H1 (cell line): ENCODE data around the gene ISLR2.

Experiments used
- ATF2 ChIP-seq: IDR thresholded peaks from 2 replicates; pipeline ENCODE4 v1.6.1; 2012; ENCODE audit warnings: low read length, inconsistent platforms
- CTCF ChIP-seq, 3 experiments: IDR thresholded peaks; 1 replicate in 2 of 3; 2 replicates in 1 of 3; pipeline versions ENCODE4 v1.5.1 to v1.6.1; 2011; ENCODE audit warnings: low read length in 3 of 3, mild to moderate bottlenecking in 3 of 3, inconsistent platforms in 2 of 3, low read depth in 1 of 3, moderate library complexity in 1 of 3; ENCODE audit not compliant: insufficient read depth in 1 of 3; ENCODE audit errors: control extremely low read depth in 1 of 3
- JUN ChIP-seq: IDR thresholded peaks from 2 replicates; pipeline ENCODE4 v1.6.1; 2011; ENCODE audit warnings: low read depth, mild to moderate bottlenecking, improper control_type of control experiment, low read length
- JUND ChIP-seq: IDR thresholded peaks from 2 replicates; pipeline ENCODE4 v1.6.1; 2011; ENCODE audit warnings: mild to moderate bottlenecking, improper control_type of control experiment, low read length
- POLR2AphosphoS5 ChIP-seq: IDR thresholded peaks from 2 replicates; pipeline ENCODE4 v1.6.1; 2011; ENCODE audit warnings: low read depth, low read length
- SP4 ChIP-seq: IDR thresholded peaks from 2 replicates; pipeline ENCODE4 v1.6.1; 2012; ENCODE audit warnings: low read length, inconsistent platforms

GRCh38 chr15:74144153-74144775 lies 13.9 kb downstream of the ISLR2 start:
- TF ChIP-seq JUND (peak; percentile 44; the same call in 1 of the 2 replicates), POLR2AphosphoS5 (no peak), JUN (no peak), CTCF (IDR thresholded peaks at IDR 0.05; ENCODE audit: control extremely low read depth in 1 of 3, insufficient read depth in 1 of 3, low read depth in 1 of 3, low read length in 3 of 3) (peak in 2 of 3 experiments; percentile 36 to 57; a peak in 3 of 4 replicates), SP4 (no peak), ATF2 (no peak)
